LHCN-M2 (cell line): ENCODE data around the gene LIMCH1. TPM values are rescaled to one million over a fixed set of nuclear protein-coding genes. Genes with fewer than 3 reads are reported as not detected.
"Not testable (repeated sequence)": the region's sequence is repeated elsewhere in the genome, so short reads cannot be mapped to it uniquely, and the experiment has no call there.

Experiments used
- DNase-seq: peaks from one replicate; pipeline ENCODE4 v3.0.0-alpha.2; 2012; ENCODE audit warnings: low read depth
- total RNA-seq: library from RNA; depleted of rRNA; stranded (reverse); fragments of >200 nt; gene quantifications from 2 replicates; pipeline ENCODE4 v1.2.3, GENCODE V29; 2014

Gene LIMCH1
- total RNA-seq, 1 experiment from 2014 or later = 5.1 TPM

- DNase-seq = no peak
These were observed 184.2 kb downstream of the LIMCH1 start for GRCh38 chr4:41722181-41722580.

- no peak for DNase-seq
These were observed 185.3 kb downstream of the LIMCH1 start for GRCh38 chr4:41723286-41723685.

GRCh38 chr4:41725254-41725653 is 187.3 kb downstream of the LIMCH1 start:
- no peak for DNase-seq

- DNase-seq = no peak
These were observed 190.1 kb downstream of the LIMCH1 start for GRCh38 chr4:41727861-41728572.

- DNase-seq = no peak
These were observed 190.6 kb downstream of the LIMCH1 start for GRCh38 chr4:41728573-41728913.

- no peak for DNase-seq
These were observed 193.7 kb downstream of the LIMCH1 start for GRCh38 chr4:41731569-41732126.

GRCh38 chr4:41734371-41734770 is 196.4 kb downstream of the LIMCH1 start:
- DNase-seq = no peak

GRCh38 chr4:41737491-41737890 is 199.5 kb downstream of the LIMCH1 start:
- DNase-seq = not testable (repeated sequence)

GRCh38 chr4:41741354-41741753 is 203.4 kb downstream of the LIMCH1 start:
- no peak for DNase-seq

- DNase-seq = no peak
These were observed 206.8 kb downstream of the LIMCH1 start for GRCh38 chr4:41744572-41745291.

- no peak for DNase-seq
These were observed 207.5 kb downstream of the LIMCH1 start for GRCh38 chr4:41745292-41746024.

- DNase-seq = no peak
These were observed 208.1 kb downstream of the LIMCH1 start for GRCh38 chr4:41746025-41746439.

GRCh38 chr4:41746440-41747229 is 208.7 kb downstream of the LIMCH1 start:
- DNase-seq = no peak

- DNase-seq = no peak
These were observed 209.5 kb downstream of the LIMCH1 start for GRCh38 chr4:41747230-41748055.

- no peak for DNase-seq
These were observed 210.2 kb downstream of the LIMCH1 start for GRCh38 chr4:41748074-41748570.

GRCh38 chr4:41748571-41749475 is 210.9 kb downstream of the LIMCH1 start, which contains the start of gene PHOX2B:
PHOX2B (minus strand) TSS chr4:41748725; CDS start chr4:41748610, 115 bp downstream.
- no peak for DNase-seq

GRCh38 chr4:41749631-41750039 is 211.7 kb downstream of the LIMCH1 start:
- DNase-seq = no peak
